Vagina (tissue), 2 donors: ENCODE data around the gene KIF21B. TPM values are rescaled to one million over a fixed set of nuclear protein-coding genes. Genes with fewer than 3 reads are reported as not detected.
A peak's percentile ranks its signal among the peaks of the same experiment; 100 is the strongest.
"Not testable (repeated sequence)": the region's sequence is repeated elsewhere in the genome, so short reads cannot be mapped to it uniquely, and the experiment has no call there.

Experiments used
- DNase-seq, 2 donors: peaks; one replicate each; pipeline ENCODE4 v3.0.0-alpha.2; 2017; ENCODE audit errors: extremely low spot score in 2 of 2
- H3K27ac ChIP-seq: fragments of 200-600 bp; sonication (generic); one replicate; pipeline ENCODE4 v1.5.1; 2019
- H3K27me3 ChIP-seq: fragments of 200-600 bp; sonication (generic); one replicate; pipeline ENCODE4 v1.5.1; 2019
- H3K36me3 ChIP-seq, 2 donors: fragments of 200-600 bp; sonication (generic); one replicate each; pipeline ENCODE4 v1.5.1; 2017 to 2019
- H3K4me1 ChIP-seq: fragments of 200-600 bp; sonication (generic); one replicate; pipeline ENCODE4 v1.5.1; 2019
- H3K4me3 ChIP-seq, 2 donors: fragments of 200-600 bp; sonication (generic); 1 replicate in 1 of 2; 2 replicates in 1 of 2; pipeline ENCODE4 v1.5.1; 2016 to 2019
- H3K9me3 ChIP-seq: fragments of 200-600 bp; sonication (generic); one replicate; pipeline ENCODE4 v1.5.1; 2019
- CTCF ChIP-seq, 3 experiments: fragments of 450-650 bp in 2 of 3; fragments of 200-600 bp in 1 of 3; sonication (generic) in 1 of 3; IDR thresholded peaks; one replicate each; pipeline ENCODE4 v1.5.1; 2017 to 2019; ENCODE audit warnings: antibody characterized with exemption in 3 of 3, mild to moderate bottlenecking in 2 of 3, moderate library complexity in 2 of 3
- POLR2A ChIP-seq, 2 donors: fragments of 450-650 bp; IDR thresholded peaks; one replicate each; pipeline ENCODE4 v1.6.1; 2017; ENCODE audit warnings: antibody characterized with exemption in 2 of 2, mild to moderate bottlenecking in 2 of 2, moderate library complexity in 2 of 2
- POLR2AphosphoS5 ChIP-seq, 2 donors: sonication (generic); formaldehyde crosslinking; IDR thresholded peaks; one replicate each; pipeline ENCODE4 v1.9.0; 2017; ENCODE audit warnings: antibody characterized with exemption in 2 of 2, mild to moderate bottlenecking in 2 of 2, low read depth in 1 of 2; ENCODE audit not compliant: insufficient read depth in 1 of 2
- intact Hi-C: fragments of 100-400 bp; cut with DNase I; formaldehyde crosslinking; loops from one replicate; pipeline ENCODE4 v1.15.1; 2023
- total RNA-seq: library from RNA; depleted of rRNA; stranded (reverse); fragments of >200 nt; gene quantifications from one replicate; pipeline ENCODE4 v1.2.3, GENCODE V29; 2016

The KIF21B gene
- total RNA-seq, 1 donor from 2014 or later: 4.7 TPM

- intact Hi-C loops: no loop called here
- no peaks in the 10 kb centered on the region for H3K27me3 ChIP-seq
- TF ChIP-seq POLR2AphosphoS5 (IDR thresholded peaks at IDR 0.05; ENCODE audit: insufficient read depth in 1 of 2, low read depth in 1 of 2) (no peak), CTCF (IDR thresholded peaks at IDR 0.05) (no peak), POLR2A (IDR thresholded peaks at IDR 0.05) (no peak)
- no peak overlapping the region for H3K27ac ChIP-seq
- H3K9me3 ChIP-seq: no peaks in the 10 kb centered on the region
- DNase-seq: no peak
- no peak overlapping the region for H3K4me3 ChIP-seq
- no peaks in the 10 kb centered on the region for H3K36me3 ChIP-seq
- H3K4me1 ChIP-seq: no peaks in the 10 kb centered on the region
These were observed 60.4 kb downstream of the KIF21B start for GRCh38 chr1:200963076-200963475.

- no peaks in the 10 kb centered on the region for H3K36me3 ChIP-seq
- H3K27ac ChIP-seq: no peak overlapping the region
- H3K9me3 ChIP-seq: no peaks in the 10 kb centered on the region
- intact Hi-C loops: no loop called here
- H3K4me1 ChIP-seq: no peaks in the 10 kb centered on the region
- H3K4me3 ChIP-seq: no peak overlapping the region
- H3K27me3 ChIP-seq: no peaks in the 10 kb centered on the region
- TF ChIP-seq POLR2AphosphoS5 (IDR thresholded peaks at IDR 0.05; ENCODE audit: insufficient read depth in 1 of 2, low read depth in 1 of 2): no peak
- TF ChIP-seq POLR2A (IDR thresholded peaks at IDR 0.05): no peak
- TF ChIP-seq CTCF (IDR thresholded peaks at IDR 0.05): no peak
- DNase-seq: no peak
These were observed 60.9 kb downstream of the KIF21B start for GRCh38 chr1:200962631-200963030.

GRCh38 chr1:200962151-200962550 is 61.4 kb downstream of the KIF21B start:
- H3K9me3 ChIP-seq, intact Hi-C loops: not testable (repeated sequence)

GRCh38 chr1:200960948-200961340 is 62.6 kb downstream of the KIF21B start:
- DNase-seq: no peak

More at GRCh38 chr1:200962151-200962550, 61.4 kb downstream of the KIF21B start:
- DNase-seq, H3K36me3 ChIP-seq, H3K27ac ChIP-seq, H3K4me1 ChIP-seq, H3K27me3 ChIP-seq, H3K4me3 ChIP-seq: not testable (repeated sequence)

GRCh38 chr1:200960236-200960947 is 63.1 kb downstream of the KIF21B start:
- no peaks in the 10 kb centered on the region for H3K36me3 ChIP-seq
- no peaks in the 10 kb centered on the region for H3K4me1 ChIP-seq
- intact Hi-C loops: no loop called here
- no peak overlapping the region for H3K27ac ChIP-seq
- no peaks in the 10 kb centered on the region for H3K9me3 ChIP-seq
- peak in 1 of 2 donors; percentile 87 for DNase-seq
- TF ChIP-seq POLR2AphosphoS5 (IDR thresholded peaks at IDR 0.05; ENCODE audit: insufficient read depth in 1 of 2, low read depth in 1 of 2) (no peak), CTCF (IDR thresholded peaks at IDR 0.05) (no peak), POLR2A (IDR thresholded peaks at IDR 0.05) (no peak)
- no peaks in the 10 kb centered on the region for H3K27me3 ChIP-seq
- no peak overlapping the region for H3K4me3 ChIP-seq

More at GRCh38 chr1:200960948-200961340, 62.6 kb downstream of the KIF21B start:
- Histone ChIP-seq H3K27ac (no peak overlapping the region), H3K4me1 (no peaks in the 10 kb centered on the region), H3K36me3 (no peaks in the 10 kb centered on the region), H3K27me3 (no peaks in the 10 kb centered on the region), H3K9me3 (no peaks in the 10 kb centered on the region), H3K4me3 (no peak overlapping the region)
- intact Hi-C loops: no loop called here
- TF ChIP-seq POLR2A (IDR thresholded peaks at IDR 0.05) (no peak), CTCF (IDR thresholded peaks at IDR 0.05) (no peak), POLR2AphosphoS5 (IDR thresholded peaks at IDR 0.05; ENCODE audit: insufficient read depth in 1 of 2, low read depth in 1 of 2) (no peak)
